Panc1 (cell line): Measurements from ENCODE around the gene PRR30.

Experiments
- TCF7L2 ChIP-seq: IDR thresholded peaks from 2 replicates; pipeline ENCODE4 v1.6.1; 2011; ENCODE audit warnings: mild to moderate bottlenecking, low read depth, low read length, inconsistent platforms
- TF ChIP-seq, protein P1 (sequence below): fragments of 450-650 bp; IDR thresholded peaks from 2 replicates; pipeline ENCODE4 v1.5.1; 2017; ENCODE audit warnings: mild to moderate bottlenecking
- TF ChIP-seq, protein P2 (sequence below), 2 experiments: IDR thresholded peaks; 2 replicates each; pipeline ENCODE4 v1.6.1; 2011 to 2012; ENCODE audit warnings: low read depth in 2 of 2, control low read depth in 1 of 2, low read length in 1 of 2, mild to moderate bottlenecking in 1 of 2, moderate library complexity in 1 of 2; ENCODE audit not compliant: insufficient read depth in 1 of 2

DNA sequence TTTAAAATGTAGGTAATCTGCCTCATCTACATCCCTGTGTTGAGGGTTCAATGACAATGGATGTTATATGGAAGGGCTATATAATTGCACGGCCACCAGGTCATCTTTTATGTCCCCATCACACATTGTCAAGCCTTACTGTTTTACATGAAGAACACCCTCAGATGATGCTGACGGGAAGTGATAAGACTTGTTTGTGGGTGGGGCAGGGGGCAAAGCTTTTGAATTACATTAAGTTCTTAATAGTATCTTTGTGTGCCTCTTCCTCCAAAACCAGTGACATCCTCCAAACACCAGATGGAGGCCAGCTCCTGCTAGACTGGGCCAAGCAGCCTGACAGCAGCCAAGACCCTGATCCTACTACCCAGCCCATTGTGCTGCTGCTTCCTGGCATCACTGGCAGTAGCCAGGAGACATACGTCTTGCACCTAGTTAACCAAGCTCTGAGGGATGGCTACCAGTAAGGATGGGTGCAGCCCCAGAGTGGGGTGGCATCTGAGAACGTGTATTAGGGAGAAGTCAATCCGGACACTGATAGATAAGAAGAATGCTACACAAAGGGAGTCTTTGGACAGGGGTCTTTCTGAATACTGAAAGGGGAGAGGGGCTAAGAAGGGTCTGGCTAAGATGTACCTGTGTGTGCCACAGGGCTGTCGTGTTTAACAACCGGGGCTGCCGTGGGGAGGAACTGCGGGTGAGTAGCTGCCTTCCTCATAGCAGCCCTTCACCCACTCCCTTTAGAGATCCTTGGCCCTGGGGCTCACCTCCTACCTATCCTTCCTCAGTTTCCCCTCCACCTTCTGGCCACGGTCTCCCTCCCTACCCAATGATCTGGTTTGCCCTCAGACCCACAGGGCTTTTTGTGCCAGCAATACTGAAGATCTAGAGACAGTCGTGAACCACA, 10.3 kb downstream of the PRR30 start:
- TF ChIP-seq, protein P1, sequence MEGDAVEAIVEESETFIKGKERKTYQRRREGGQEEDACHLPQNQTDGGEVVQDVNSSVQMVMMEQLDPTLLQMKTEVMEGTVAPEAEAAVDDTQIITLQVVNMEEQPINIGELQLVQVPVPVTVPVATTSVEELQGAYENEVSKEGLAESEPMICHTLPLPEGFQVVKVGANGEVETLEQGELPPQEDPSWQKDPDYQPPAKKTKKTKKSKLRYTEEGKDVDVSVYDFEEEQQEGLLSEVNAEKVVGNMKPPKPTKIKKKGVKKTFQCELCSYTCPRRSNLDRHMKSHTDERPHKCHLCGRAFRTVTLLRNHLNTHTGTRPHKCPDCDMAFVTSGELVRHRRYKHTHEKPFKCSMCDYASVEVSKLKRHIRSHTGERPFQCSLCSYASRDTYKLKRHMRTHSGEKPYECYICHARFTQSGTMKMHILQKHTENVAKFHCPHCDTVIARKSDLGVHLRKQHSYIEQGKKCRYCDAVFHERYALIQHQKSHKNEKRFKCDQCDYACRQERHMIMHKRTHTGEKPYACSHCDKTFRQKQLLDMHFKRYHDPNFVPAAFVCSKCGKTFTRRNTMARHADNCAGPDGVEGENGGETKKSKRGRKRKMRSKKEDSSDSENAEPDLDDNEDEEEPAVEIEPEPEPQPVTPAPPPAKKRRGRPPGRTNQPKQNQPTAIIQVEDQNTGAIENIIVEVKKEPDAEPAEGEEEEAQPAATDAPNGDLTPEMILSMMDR, result no peak
- no peak for TF ChIP-seq TCF7L2
- TF ChIP-seq, protein P2, sequence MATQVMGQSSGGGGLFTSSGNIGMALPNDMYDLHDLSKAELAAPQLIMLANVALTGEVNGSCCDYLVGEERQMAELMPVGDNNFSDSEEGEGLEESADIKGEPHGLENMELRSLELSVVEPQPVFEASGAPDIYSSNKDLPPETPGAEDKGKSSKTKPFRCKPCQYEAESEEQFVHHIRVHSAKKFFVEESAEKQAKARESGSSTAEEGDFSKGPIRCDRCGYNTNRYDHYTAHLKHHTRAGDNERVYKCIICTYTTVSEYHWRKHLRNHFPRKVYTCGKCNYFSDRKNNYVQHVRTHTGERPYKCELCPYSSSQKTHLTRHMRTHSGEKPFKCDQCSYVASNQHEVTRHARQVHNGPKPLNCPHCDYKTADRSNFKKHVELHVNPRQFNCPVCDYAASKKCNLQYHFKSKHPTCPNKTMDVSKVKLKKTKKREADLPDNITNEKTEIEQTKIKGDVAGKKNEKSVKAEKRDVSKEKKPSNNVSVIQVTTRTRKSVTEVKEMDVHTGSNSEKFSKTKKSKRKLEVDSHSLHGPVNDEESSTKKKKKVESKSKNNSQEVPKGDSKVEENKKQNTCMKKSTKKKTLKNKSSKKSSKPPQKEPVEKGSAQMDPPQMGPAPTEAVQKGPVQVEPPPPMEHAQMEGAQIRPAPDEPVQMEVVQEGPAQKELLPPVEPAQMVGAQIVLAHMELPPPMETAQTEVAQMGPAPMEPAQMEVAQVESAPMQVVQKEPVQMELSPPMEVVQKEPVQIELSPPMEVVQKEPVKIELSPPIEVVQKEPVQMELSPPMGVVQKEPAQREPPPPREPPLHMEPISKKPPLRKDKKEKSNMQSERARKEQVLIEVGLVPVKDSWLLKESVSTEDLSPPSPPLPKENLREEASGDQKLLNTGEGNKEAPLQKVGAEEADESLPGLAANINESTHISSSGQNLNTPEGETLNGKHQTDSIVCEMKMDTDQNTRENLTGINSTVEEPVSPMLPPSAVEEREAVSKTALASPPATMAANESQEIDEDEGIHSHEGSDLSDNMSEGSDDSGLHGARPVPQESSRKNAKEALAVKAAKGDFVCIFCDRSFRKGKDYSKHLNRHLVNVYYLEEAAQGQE (IDR thresholded peaks at IDR 0.05; ENCODE audit: insufficient read depth in 1 of 2, low read depth in 2 of 2, low read length in 1 of 2), result no peak
